GM19238 (cell line): Measurements from ENCODE around the gene SLC8B1.

Experiments used
- DNase-seq: peaks from one replicate; pipeline ENCODE4 v3.0.0; 2011; ENCODE audit warnings: low spot score; ENCODE audit not compliant: insufficient read length

SLC8B1 gene

GRCh38 chr12:113296557-113297213 lies 38.2 kb downstream of the SLC8B1 start:
- DNase-seq: no peak

DNA sequence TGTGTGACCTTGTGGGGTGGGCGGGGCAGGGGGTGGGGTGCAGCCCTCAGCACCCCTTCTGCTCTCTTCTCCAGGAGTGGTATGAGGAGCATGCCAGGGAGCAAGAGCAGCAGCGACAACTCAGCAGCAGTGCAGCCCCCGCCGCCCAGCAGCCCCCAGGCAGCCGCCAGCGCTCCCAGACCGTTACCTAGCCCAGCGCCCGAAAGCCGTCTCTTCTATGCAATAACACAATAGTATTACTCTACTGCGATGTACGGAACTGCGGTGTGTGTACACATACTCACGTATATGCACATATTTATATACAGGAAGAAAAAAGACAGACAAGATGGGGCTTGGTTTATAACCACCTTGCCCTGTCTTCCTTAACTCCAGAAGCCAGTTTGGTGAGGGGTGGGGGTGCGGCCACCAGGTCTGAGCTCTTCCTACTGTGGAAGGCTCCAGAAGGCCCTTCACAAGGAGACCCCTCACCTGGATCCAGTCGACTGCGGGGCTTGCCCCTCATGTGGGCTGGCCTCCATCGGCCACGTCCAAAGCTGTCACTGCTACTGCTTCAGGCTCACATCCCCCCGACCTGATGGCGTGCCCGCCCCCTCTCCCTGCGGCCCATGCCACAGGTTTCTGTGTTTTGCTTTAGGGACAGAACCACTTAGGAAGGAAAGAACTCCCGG lies 38.9 kb downstream of the SLC8B1 start:
- DNase-seq: no peak

GRCh38 chr12:113293100-113293499 lies 41.8 kb downstream of the SLC8B1 start:
- DNase-seq: no peak

GRCh38 chr12:113292547-113292946 lies 42.4 kb downstream of the SLC8B1 start:
- DNase-seq: no peak

GRCh38 chr12:113292091-113292490 lies 42.8 kb downstream of the SLC8B1 start:
- DNase-seq: no peak

DNA sequence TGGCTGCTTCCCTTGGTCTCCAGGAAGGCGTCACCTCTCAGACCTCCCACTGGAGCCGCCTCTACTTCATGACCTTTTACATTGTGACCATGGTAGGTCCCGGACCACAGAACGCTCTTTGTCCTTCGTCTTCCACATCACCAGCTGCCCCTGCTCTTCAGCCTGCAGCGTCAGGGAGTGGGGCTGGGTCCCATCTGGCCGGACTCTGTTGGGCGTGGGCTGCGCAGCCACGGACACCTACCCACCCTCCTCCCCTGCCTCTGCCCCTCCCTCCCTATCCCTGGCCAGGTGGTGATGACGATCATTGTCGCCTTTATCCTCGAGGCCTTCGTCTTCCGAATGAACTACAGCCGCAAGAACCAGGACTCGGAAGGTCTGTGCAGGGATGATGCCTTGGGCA lies 43.3 kb downstream of the SLC8B1 start:
- no peak for DNase-seq

DNA sequence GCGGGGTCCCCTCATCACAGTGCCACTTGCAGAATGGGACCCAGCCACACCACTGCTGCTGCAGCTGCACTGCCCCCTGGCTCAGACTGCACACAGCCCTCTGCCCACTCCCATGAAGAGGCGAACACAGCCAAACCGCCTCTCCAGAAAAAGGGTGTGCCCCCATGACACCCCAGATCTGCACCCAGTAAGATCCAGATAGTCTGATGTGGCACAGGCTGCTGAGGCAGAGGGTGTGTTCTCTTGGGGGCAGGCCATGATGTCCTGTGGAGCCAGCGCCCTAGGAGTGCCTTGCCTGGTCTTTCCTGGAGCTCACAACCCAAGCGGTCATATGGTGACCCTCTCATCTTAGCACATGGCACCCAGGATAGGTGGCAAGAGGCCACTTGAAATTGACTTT lies 44.4 kb downstream of the SLC8B1 start:
- DNase-seq: no peak

GRCh38 chr12:113289361-113289760 lies 45.5 kb downstream of the SLC8B1 start:
- DNase-seq: no peak

DNA sequence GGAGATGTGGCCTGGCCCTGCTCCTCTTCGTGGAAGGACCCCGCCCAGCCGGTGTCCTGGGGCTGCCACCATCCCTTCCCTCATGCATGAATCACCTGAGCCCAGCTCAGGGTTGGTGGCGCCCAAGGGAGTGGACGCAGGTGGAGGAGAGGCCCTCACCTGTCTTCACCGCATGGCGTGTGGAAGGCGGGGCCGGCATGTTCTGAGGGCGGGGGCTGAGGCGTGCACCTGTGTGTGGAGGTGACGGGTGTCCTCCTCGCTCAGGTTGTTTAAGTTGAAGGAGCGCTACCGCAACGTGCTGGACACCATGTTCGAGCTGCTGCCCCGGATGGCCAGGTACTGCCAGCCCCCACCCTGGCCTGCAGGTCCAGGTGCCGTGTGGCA lies 47.0 kb downstream of the SLC8B1 start:
- DNase-seq: no peak

GRCh38 chr12:113287146-113287898 lies 47.6 kb downstream of the SLC8B1 start:
- no peak for DNase-seq

DNA sequence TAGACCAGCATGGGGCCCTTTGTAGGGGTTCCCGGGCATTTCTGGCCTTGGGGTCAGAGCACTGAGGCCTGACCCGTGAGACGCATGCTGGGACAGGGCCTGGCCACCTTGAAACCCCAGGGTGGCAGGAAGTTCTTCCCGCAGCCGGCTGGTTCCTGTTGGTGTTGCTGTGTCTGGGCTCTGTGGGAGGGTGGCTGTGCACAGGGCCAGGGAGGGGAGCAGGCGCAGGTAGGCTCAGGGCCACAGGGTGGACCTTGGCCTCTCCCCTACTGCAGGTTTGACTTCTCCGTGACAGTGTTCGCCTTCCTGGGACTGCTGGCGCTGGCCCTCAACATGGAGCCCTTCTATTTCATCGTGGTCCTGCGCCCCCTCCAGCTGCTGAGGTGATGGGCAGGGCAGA lies 48.2 kb downstream of the SLC8B1 start:
- DNase-seq: no peak

GRCh38 chr12:113285679-113286610 lies 49.0 kb downstream of the SLC8B1 start:
- DNase-seq: no peak

GRCh38 chr12:113284751-113285150 lies 50.2 kb downstream of the SLC8B1 start:
- no peak for DNase-seq

- DNase-seq: no peak
Observed at GRCh38 chr12:113278633-113279032, 56.3 kb downstream of the SLC8B1 start.

GRCh38 chr12:113278141-113278540 lies 56.8 kb downstream of the SLC8B1 start:
- no peak for DNase-seq

GRCh38 chr12:113277511-113277910 lies 57.4 kb downstream of the SLC8B1 start:
- DNase-seq: no peak

DNA sequence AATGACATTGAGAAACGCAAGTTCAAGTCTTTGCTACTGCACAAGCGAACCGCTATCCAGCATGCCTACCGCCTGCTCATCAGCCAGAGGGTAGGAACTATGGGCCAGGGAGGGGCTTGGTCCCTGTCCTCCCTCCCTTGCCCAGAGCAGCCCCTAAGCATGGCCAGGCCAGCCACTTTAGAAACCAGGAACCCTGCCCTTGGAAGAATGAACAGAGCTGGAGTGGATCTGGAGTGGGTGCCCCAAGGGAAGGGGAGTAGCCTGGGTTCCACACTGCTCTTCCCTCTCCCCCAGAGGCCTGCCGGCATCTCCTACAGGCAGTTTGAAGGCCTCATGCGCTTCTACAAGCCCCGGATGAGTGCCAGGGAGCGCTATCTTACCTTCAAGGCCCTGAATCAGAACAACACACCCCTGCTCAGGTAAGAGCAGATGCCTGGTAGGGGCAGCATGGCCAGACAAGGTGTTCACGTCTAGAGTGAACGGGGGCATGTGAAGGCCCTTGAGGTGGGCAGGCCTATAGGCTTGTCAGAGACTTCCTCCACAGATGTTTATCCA lies 57.9 kb downstream of the SLC8B1 start:
- DNase-seq: no peak

DNA sequence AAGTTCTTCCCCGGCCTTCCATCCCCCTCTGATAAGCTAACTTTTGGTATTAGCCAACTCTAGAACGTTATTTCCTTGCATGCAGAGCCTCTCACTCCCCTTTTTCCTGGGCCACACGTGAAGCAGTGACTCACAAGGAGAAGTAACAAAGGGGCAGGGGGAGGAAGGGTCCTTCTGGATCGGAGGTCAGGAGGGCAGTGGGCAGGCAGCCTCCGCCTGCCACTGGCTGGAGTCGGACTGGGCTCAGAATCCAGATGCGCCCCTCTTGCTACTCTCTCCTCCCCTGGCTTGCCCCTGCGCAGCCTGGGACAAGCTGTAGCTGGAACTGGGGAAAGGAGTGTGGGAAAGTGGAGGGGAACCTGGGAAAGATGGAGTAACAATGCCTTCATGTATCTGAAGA lies 58.6 kb downstream of the SLC8B1 start:
- DNase-seq: no peak

DNA sequence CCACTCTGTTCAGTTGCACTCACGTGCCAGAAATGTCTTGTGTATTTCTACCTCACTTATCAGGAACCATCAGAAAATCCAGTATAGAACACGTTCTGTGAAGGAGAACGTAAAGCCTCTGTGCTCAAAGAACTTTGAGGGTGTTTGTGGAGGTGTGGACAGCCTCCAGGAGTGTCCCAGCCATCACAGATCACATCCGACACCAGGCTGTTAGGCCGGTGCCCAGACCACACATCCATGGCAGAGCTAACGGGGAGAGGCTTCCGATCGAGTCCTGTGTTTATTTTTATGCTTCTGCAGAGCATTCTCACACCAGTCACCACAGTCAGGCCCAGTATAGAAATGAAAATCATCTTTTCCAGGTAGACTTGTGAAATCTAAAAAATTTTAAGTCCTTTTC lies 60.1 kb downstream of the SLC8B1 start:
- DNase-seq: no peak

- DNase-seq: no peak
Observed at GRCh38 chr12:113273053-113273725, 61.7 kb downstream of the SLC8B1 start.
